GM20431 (cell line): Measurements from ENCODE around the gene MCCD1.

Source experiments
- in situ Hi-C: fragments of 300-500 bp; cut with MseI, MboI; formaldehyde crosslinking; loops from one replicate; pipeline ENCODE4 v1.15.0; 2020; ENCODE audit warnings: low sequenced_read_pairs; ENCODE audit not compliant: unreplicated experiment

The MCCD1 gene

DNA sequence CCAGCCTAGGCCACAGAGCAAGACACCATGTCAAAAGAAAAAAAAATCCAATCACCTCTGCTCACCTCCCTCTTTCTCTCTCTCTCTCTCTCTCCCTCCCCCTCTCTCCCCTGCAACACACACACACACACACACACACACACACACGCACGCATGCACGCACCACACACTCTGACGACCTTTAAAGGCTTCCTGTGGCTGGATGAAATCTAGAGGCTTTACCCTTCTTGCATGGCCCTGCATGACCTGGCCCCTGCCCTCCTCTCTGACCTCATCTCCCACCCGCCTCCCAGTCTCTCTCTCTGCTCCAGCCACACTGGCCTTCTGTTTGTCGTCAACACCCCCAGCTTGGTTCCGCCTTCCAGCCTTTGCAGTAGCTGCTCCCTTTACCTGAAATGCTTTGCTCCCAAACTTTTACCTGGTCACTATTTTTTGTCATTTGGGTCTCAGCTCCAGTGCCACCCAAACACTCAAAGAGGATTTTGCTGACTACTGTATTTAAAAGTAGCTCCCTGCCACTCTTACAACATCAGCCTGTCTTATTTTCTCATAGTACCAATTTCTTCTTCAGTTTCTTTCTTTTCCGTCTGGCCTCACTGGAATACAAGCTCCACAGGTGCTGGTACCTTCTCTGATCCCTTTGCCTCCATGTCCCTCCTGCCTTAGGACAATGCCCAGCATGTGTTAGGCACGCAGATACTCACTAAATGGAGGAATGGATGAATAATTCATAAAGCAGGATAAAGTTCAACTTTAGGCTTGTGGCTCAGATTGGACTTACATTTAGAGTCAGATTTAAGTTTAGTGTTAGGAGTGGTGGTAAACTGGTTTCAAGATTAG, 39.0 kb downstream of the MCCD1 start:
- in situ Hi-C loops, result no loop called here

DNA sequence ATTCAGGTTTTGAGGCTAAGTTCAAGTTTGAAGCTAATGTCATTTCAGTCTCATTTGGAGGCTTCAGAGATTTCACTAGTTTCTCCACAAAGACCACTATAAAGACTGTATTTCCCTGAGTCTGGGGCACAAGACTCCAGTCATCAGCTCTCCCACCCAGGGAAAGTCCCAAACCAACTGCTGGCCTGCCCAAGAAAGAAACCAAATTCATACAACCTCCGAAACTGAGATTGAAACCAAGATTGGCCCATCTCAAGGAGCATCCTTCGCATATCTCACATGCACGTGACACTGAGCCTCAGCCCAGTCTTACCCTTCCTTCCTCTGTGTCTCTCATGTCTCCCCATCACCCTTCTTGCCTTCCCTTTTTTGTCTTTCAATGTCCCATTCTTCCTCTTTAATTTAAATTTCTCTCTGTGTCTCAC, 39.8 kb downstream of the MCCD1 start:
- in situ Hi-C loops, result no loop called here

DNA sequence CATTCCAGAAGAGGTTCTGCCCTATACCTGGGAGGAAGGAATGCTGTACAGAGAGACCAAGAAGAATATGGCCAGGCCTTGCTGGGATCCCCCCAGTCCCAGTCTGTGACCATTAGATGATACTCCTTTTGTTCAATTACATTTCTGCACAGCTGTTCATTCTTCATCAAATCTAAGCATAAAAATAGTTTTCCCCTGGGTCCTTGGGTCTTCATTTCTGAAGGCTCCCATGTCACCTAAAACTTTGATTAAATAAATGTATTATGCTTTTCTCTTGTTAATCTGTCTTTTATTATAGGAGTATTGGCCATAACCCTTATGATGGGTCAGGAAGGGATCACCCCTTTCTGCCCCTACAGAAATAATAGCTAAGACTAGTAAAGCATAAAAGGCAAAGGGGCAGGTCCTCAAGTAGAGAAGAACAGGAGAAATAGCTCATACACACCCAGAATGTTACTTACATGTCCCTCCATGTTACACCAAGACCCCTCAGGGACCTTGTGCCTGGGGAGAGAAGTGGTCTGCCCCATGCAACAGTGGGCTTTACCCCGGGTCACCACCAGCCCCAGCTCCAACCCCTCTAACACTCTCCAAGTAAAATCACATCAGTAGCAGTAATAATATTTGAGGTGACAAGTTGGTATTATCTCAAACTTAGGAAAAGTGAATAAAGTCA, 41.2 kb downstream of the MCCD1 start:
- in situ Hi-C loops, result no loop called here

DNA sequence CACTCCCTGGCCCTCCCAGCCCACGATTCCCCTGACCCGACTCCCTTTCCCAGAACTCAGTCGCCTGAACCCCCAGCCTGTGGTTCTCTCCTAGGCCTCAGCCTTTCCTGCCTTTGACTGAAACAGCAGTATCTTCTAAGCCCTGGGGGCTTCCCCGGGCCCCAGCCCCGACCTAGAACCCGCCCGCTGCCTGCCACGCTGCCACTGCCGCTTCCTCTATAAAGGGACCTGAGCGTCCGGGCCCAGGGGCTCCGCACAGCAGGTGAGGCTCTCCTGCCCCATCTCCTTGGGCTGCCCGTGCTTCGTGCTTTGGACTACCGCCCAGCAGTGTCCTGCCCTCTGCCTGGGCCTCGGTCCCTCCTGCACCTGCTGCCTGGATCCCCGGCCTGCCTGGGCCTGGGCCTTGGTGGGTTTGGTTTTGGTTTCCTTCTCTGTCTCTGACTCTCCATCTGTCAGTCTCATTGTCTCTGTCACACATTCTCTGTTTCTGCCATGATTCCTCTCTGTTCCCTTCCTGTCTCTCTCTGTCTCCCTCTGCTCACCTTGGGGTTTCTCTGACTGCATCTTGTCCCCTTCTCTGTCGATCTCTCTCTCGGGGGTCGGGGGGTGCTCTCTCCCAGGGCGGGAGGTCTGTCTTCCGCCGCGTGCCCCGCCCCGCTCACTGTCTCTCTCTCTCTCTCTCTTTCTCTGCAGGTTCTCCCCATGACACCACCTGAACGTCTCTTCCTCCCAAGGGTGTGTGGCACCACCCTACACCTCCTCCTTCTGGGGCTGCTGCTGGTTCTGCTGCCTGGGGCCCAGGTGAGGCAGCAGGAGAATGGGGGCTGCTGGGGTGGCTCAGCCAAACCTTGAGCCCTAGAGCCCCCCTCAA, 43.5 kb downstream of the MCCD1 start, which contains the start of gene LTA:
TSS of gene LTA (plus strand) at position 249 of the 871 bp plus-strand sequence. CDS start at position 703, 454 bp downstream.
- in situ Hi-C loops, result no loop called here

- in situ Hi-C loops, result no loop called here
Measured at GRCh38 chr6:31573239-31574105, 44.7 kb downstream of the MCCD1 start.

DNA sequence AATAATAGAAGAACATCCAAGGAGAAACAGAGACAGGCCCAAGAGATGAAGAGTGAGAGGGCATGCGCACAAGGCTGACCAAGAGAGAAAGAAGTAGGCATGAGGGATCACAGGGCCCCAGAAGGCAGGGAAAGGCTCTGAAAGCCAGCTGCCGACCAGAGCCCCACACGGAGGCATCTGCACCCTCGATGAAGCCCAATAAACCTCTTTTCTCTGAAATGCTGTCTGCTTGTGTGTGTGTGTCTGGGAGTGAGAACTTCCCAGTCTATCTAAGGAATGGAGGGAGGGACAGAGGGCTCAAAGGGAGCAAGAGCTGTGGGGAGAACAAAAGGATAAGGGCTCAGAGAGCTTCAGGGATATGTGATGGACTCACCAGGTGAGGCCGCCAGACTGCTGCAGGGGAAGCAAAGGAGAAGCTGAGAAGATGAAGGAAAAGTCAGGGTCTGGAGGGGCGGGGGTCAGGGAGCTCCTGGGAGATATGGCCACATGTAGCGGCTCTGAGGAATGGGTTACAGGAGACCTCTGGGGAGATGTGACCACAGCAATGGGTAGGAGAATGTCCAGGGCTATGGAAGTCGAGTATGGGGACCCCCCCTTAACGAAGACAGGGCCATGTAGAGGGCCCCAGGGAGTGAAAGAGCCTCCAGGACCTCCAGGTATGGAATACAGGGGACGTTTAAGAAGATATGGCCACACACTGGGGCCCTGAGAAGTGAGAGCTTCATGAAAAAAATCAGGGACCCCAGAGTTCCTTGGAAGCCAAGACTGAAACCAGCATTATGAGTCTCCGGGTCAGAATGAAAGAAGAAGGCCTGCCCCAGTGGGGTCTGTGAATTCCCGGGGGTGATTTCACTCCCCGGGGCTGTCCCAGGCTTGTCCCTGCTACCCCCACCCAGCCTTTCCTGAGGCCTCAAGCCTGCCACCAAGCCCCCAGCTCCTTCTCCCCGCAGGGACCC, 45.6 kb downstream of the MCCD1 start:
- in situ Hi-C loops, result no loop called here

DNA sequence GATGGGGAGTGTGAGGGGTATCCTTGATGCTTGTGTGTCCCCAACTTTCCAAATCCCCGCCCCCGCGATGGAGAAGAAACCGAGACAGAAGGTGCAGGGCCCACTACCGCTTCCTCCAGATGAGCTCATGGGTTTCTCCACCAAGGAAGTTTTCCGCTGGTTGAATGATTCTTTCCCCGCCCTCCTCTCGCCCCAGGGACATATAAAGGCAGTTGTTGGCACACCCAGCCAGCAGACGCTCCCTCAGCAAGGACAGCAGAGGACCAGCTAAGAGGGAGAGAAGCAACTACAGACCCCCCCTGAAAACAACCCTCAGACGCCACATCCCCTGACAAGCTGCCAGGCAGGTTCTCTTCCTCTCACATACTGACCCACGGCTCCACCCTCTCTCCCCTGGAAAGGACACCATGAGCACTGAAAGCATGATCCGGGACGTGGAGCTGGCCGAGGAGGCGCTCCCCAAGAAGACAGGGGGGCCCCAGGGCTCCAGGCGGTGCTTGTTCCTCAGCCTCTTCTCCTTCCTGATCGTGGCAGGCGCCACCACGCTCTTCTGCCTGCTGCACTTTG, 46.7 kb downstream of the MCCD1 start, which contains the start of gene TNF:
TSS of gene TNF (plus strand) at position 231 of the 567 bp plus-strand sequence. CDS start at position 408, 177 bp downstream.
- in situ Hi-C loops, result no loop called here

- in situ Hi-C loops, result no loop called here
Measured at GRCh38 chr6:31575952-31576685, 47.4 kb downstream of the MCCD1 start.

- in situ Hi-C loops, result no loop called here
Measured at GRCh38 chr6:31576897-31577578, 48.3 kb downstream of the MCCD1 start.

DNA sequence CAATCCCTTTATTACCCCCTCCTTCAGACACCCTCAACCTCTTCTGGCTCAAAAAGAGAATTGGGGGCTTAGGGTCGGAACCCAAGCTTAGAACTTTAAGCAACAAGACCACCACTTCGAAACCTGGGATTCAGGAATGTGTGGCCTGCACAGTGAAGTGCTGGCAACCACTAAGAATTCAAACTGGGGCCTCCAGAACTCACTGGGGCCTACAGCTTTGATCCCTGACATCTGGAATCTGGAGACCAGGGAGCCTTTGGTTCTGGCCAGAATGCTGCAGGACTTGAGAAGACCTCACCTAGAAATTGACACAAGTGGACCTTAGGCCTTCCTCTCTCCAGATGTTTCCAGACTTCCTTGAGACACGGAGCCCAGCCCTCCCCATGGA, 48.8 kb downstream of the MCCD1 start:
- in situ Hi-C loops, result no loop called here

GRCh38 chr6:31578184-31579118, 49.7 kb downstream of the MCCD1 start:
- in situ Hi-C loops, result no loop called here

GRCh38 chr6:31579119-31579505, 50.4 kb downstream of the MCCD1 start:
- in situ Hi-C loops, result no loop called here
